ENCODE results near the gene CD151. TPM values are rescaled to one million over a fixed set of nuclear protein-coding genes. Genes with fewer than 3 reads are reported as not detected.

Gene CD151
- total and polyA plus RNA-seq, 8 donors = 122 to 815 (median 162) TPM

DNA sequence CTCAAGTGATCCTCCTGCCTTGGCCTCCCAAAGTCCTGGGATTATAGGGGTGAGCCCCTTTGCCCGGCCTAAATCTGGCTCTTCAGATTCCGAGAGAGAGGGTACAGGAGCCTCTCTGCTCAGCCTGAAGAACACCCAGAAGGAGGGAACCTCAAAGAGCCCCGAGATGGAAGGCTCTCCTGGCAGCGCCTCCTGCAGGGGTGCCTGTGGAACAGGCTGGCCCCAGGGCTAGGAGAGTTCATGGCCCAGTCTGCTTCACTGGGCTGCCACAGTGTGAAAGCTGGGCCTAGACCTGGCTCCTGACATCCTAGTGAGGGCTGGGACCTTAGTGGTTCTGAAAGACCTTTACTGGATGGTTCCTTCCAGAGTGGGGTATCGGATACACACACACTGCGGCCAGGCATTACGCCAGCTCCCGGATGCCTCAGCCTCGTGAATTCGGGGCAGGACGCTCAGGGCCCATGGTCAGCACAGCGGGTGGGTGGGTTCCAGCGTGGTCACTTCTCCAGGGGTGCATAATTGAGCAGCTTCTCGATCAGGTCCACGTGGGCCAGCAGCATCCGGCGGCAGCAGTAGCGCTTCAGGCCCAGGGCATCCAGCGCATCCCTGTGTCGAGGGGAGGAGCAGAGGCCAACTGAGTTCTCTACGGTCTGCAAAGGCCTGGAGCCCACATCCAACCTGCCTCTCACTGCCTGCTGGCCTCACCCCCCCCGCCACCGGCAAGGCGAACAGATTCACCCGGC lies 7.3 kb downstream of the CD151 start:
- DNase-seq (no peak), ATAC-seq (no peak)
- peaks cover 21 to 76% of the 10 kb centered on the region in 2 donors for H3K4me1 ChIP-seq
- intact Hi-C loops (cut with DNase I) = no loop called here
- H3K27me3 ChIP-seq = peaks cover 0 to 11% of the 10 kb centered on the region in 2 donors
- no peaks in the 10 kb centered on the region for H3K9me3 ChIP-seq
- peaks cover 0 to 54% of the 10 kb centered on the region in 2 donors for H3K36me3 ChIP-seq
- H3K27ac ChIP-seq = peak overlapping the region in 1 of 2 donors; percentile 18
- peak overlapping the region in 1 of 2 donors; percentile 98 for H3K4me3 ChIP-seq
- TF ChIP-seq, protein P1, sequence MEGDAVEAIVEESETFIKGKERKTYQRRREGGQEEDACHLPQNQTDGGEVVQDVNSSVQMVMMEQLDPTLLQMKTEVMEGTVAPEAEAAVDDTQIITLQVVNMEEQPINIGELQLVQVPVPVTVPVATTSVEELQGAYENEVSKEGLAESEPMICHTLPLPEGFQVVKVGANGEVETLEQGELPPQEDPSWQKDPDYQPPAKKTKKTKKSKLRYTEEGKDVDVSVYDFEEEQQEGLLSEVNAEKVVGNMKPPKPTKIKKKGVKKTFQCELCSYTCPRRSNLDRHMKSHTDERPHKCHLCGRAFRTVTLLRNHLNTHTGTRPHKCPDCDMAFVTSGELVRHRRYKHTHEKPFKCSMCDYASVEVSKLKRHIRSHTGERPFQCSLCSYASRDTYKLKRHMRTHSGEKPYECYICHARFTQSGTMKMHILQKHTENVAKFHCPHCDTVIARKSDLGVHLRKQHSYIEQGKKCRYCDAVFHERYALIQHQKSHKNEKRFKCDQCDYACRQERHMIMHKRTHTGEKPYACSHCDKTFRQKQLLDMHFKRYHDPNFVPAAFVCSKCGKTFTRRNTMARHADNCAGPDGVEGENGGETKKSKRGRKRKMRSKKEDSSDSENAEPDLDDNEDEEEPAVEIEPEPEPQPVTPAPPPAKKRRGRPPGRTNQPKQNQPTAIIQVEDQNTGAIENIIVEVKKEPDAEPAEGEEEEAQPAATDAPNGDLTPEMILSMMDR (IDR thresholded peaks at IDR 0.05) = no peak

DNA sequence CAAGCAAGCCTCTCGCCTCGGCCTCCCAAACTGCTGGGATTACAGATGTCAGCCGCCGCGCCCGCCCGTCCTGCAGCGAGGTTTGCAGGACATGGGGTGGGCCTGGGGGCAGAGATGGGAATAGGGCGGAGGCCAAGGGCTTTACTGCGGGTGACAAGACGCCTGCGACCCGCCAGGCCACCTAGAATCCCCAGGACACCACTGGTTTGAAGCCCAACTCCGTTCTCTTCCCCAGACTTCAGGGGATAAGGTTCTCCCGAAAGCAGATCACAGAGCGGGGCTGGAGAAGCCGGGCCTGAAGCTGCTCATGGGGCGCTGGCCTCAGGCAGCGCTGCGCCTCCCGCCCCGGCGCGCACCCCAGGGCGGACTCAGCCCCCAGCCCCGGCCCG lies 9.2 kb downstream of the CD151 start:
- Histone ChIP-seq H3K4me1 (peaks cover 29 to 74% of the 10 kb centered on the region in 2 donors), H3K36me3 (peaks cover 0 to 41% of the 10 kb centered on the region in 2 donors), H3K27me3 (peaks cover 0 to 11% of the 10 kb centered on the region in 2 donors), H3K9me3 (no peaks in the 10 kb centered on the region), H3K27ac (peak overlapping the region; percentile 91 to 92), H3K4me3 (peak overlapping the region; percentile 98 to 99)
- intact Hi-C loops (cut with DNase I) = no loop called here
- TF ChIP-seq, protein P1 (IDR thresholded peaks at IDR 0.05) = no peak
- ATAC-seq = no peak
- DNase-seq = no peak

DNA sequence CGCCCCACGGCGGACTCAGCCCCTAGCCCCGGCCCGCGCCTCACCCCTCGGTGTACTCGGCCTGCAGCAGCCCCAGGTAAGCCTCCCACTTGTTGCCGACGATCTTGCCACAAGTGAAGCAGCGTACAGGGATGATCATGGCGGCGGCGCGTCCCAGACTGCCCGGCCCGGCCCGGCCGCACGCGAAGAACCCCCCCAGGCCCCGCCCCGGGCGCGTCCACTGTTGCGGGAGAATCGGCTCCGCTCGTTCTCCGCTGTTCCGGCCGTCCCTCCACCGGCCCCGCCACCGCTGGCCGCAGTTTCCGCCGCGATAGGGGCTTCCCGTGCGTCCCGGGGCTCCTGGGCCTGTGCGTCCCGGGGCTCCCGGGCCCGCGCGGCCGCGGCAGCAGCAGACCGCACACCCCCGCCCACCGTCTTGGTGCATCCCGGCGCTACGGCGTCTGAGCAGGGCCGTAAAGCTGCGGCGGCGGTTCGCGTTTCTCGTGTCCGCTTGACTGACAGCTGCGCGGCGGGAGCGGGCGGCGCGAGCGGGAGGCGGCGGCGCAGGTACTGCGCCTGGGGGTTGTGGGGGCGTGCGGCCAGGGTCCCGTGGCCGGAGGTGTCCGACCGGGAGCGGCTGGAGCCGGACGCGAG lies 9.7 kb downstream of the CD151 start, which contains the start of the genes POLR2L and TSPAN4:
Gene POLR2L (minus strand): TSS at position 160 of the 633 bp plus-strand sequence. CDS start 21 bp downstream, at position 139.
Gene TSPAN4 (plus strand): TSS at position 483 of the 633 bp plus-strand sequence. CDS start 7,453 bp downstream, outside the sequence.
- intact Hi-C loops (cut with DNase I) = no loop called here
- DNase-seq = peak; percentile 87 to 96 (median 90)
- peak; percentile 44 for ATAC-seq
- H3K27ac ChIP-seq = peak within 1 kb of the TSS; percentile 91 to 92
- H3K36me3 ChIP-seq = peaks cover 0 to 36% of the 10 kb centered on the region in 2 donors
- no peaks in the 10 kb centered on the region for H3K9me3 ChIP-seq
- H3K4me1 ChIP-seq = peaks cover 29 to 73% of the 10 kb centered on the region in 2 donors
- peaks cover 0 to 11% of the 10 kb centered on the region in 2 donors for H3K27me3 ChIP-seq
- TF ChIP-seq, protein P1 (IDR thresholded peaks at IDR 0.05) = no peak
- peak within 1 kb of the TSS; percentile 98 to 99 for H3K4me3 ChIP-seq

DNA sequence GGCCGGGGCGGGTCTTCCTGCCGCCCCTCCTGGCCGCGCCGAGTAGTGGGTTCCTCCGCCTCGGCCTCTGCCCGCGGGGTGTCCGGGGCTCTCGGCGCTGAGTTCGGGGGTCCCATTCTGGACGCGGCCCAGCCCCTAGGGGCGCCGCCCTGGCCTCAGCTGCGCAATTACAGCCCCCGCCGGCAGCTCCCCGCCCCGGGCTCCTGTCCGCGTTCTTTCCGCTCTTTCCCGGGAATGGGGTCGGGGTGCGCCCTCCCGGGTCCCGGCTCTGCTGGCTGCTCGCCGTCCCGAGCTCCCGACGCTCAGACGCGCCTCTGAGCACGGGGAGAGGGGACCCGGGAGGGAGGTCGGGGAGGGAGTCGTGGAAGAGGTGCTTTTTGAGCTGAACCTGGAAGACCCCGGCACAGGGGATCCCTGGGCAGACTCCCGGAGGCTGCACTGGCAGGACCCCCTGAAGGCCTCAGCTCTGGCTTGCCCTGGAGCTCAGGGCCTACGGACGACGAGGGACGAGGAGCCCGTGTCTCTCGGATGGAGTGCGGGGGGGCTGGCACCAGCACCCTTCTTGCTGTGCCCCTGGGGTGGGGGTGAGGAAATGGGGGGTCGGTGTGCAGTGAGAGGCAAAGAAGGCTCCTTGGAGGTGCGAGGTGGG lies 10.5 kb downstream of the CD151 start:
- peak overlapping the region; percentile 98 to 99 for H3K4me3 ChIP-seq
- intact Hi-C loops (cut with DNase I) = no loop called here
- no peak for ATAC-seq
- DNase-seq = no peak
- H3K4me1 ChIP-seq = peaks cover 29 to 74% of the 10 kb centered on the region in 2 donors
- H3K27ac ChIP-seq = peak overlapping the region; percentile 91 to 92
- peaks cover 0 to 29% of the 10 kb centered on the region in 2 donors for H3K36me3 ChIP-seq
- TF ChIP-seq, protein P1 (IDR thresholded peaks at IDR 0.05) = no peak
- H3K9me3 ChIP-seq = no peaks in the 10 kb centered on the region
- peaks cover 0 to 16% of the 10 kb centered on the region in 2 donors for H3K27me3 ChIP-seq

Data from left lung (tissue), 10 donors.